Measurements from ENCODE around the gene ARID2. TPM values are rescaled to one million over a fixed set of nuclear protein-coding genes. Genes with fewer than 3 reads are reported as not detected.

The ARID2 gene
- total and polyA plus RNA-seq, 8 donors: 29.2 to 42.6 (median 34.1) TPM

GRCh38 chr12:45760333-45760732 is 30.8 kb downstream of the ARID2 start:
- Histone ChIP-seq H3K4me1 (no peaks in the 10 kb centered on the region), H3K27me3 (no peaks in the 10 kb centered on the region), H3K9me3 (no peaks in the 10 kb centered on the region), H3K36me3 (peaks cover 0 to 5% of the 10 kb centered on the region in 2 donors), H3K27ac (no peak overlapping the region), H3K4me3 (no peak overlapping the region)
- TF ChIP-seq, protein P1, sequence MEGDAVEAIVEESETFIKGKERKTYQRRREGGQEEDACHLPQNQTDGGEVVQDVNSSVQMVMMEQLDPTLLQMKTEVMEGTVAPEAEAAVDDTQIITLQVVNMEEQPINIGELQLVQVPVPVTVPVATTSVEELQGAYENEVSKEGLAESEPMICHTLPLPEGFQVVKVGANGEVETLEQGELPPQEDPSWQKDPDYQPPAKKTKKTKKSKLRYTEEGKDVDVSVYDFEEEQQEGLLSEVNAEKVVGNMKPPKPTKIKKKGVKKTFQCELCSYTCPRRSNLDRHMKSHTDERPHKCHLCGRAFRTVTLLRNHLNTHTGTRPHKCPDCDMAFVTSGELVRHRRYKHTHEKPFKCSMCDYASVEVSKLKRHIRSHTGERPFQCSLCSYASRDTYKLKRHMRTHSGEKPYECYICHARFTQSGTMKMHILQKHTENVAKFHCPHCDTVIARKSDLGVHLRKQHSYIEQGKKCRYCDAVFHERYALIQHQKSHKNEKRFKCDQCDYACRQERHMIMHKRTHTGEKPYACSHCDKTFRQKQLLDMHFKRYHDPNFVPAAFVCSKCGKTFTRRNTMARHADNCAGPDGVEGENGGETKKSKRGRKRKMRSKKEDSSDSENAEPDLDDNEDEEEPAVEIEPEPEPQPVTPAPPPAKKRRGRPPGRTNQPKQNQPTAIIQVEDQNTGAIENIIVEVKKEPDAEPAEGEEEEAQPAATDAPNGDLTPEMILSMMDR (IDR thresholded peaks at IDR 0.05): no peak
- intact Hi-C loops (cut with DNase I): no loop called here
- DNase-seq: no peak
- no peak for ATAC-seq

- DNase-seq (peak in 2 of 4 donors; percentile 29 to 54), ATAC-seq (peak; percentile 77)
- no peak overlapping the region for H3K4me3 ChIP-seq
- H3K4me1 ChIP-seq: no peaks in the 10 kb centered on the region
- H3K9me3 ChIP-seq: no peaks in the 10 kb centered on the region
- intact Hi-C loops (cut with DNase I): no loop called here
- TF ChIP-seq, protein P1 (IDR thresholded peaks at IDR 0.05): peak; percentile 34 to 39
- H3K36me3 ChIP-seq: no peaks in the 10 kb centered on the region
- no peaks in the 10 kb centered on the region for H3K27me3 ChIP-seq
- no peak overlapping the region for H3K27ac ChIP-seq
Measured at GRCh38 chr12:45762185-45763110, 32.9 kb downstream of the ARID2 start.

GRCh38 chr12:45763381-45763780 is 33.9 kb downstream of the ARID2 start:
- Histone ChIP-seq H3K4me3 (no peak overlapping the region), H3K27ac (no peak overlapping the region), H3K27me3 (no peaks in the 10 kb centered on the region), H3K4me1 (no peaks in the 10 kb centered on the region), H3K9me3 (no peaks in the 10 kb centered on the region), H3K36me3 (no peaks in the 10 kb centered on the region)
- DNase-seq (no peak), ATAC-seq (no peak)
- intact Hi-C loops (cut with DNase I): no loop called here
- TF ChIP-seq, protein P1 (IDR thresholded peaks at IDR 0.05): no peak

GRCh38 chr12:45768194-45768593 is 38.7 kb downstream of the ARID2 start:
- Histone ChIP-seq H3K27me3 (no peaks in the 10 kb centered on the region), H3K36me3 (no peaks in the 10 kb centered on the region), H3K27ac (no peak overlapping the region), H3K4me1 (peaks cover 0 to 12% of the 10 kb centered on the region in 2 donors), H3K9me3 (peaks cover 0 to 7% of the 10 kb centered on the region in 2 donors), H3K4me3 (no peak overlapping the region)
- TF ChIP-seq, protein P1 (IDR thresholded peaks at IDR 0.05): no peak
- ATAC-seq (no peak), DNase-seq (no peak)
- intact Hi-C loops (cut with DNase I): no loop called here

GRCh38 chr12:45773747-45774146 is 44.2 kb downstream of the ARID2 start:
- intact Hi-C loops (cut with DNase I): no loop called here
- TF ChIP-seq, protein P1 (IDR thresholded peaks at IDR 0.05): no peak
- Histone ChIP-seq H3K4me3 (no peak overlapping the region), H3K27ac (no peak overlapping the region), H3K27me3 (no peaks in the 10 kb centered on the region), H3K4me1 (peaks cover 11 to 22% of the 10 kb centered on the region in 2 donors), H3K36me3 (no peaks in the 10 kb centered on the region), H3K9me3 (peaks cover 0 to 7% of the 10 kb centered on the region in 2 donors)
- DNase-seq (no peak), ATAC-seq (no peak)
